T-helper 2 cell (primary cell): ENCODE results near the gene CIDEC.
"Not testable (repeated sequence)": the region's sequence is repeated elsewhere in the genome, so short reads cannot be mapped to it uniquely, and the experiment has no call there.

ENCODE experiments used
- DNase-seq, 5 experiments: peaks; one replicate each; pipeline versions ENCODE4 v3.0.0 to v3.0.0-alpha.2; 2012 to 2022

Gene CIDEC

GRCh38 chr3:9901967-9902366 lies 21.9 kb upstream of the CIDEC start:
- DNase-seq: peak in 2 of 5 experiments; percentile 36 to 64

- DNase-seq: not testable (repeated sequence)
Measured at GRCh38 chr3:9900965-9901415, 20.9 kb upstream of the CIDEC start.

DNA sequence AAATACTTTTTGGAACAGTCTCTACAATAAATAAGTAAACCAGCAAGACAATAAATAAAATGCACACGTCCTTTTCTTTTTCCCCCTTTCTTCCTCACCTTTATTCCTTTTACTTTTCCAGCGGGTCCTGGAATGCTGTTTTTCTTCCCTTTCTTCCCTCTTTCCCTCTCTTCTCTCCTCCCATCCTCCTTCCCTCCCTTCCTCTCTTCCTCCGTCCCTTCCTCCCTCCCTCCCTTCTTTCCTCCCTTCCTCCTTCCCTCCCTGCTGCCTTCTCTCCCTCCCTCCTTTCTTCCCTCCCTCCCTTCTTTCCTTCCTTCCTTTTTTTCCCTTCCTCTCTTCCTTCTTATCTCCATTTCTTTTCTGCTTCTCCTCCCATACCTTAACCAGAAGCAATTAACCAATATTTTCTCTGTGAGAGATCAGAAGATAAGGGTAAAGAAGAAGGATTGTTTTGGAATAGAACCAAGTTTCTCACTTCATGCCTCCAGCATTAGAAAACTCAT lies 19.3 kb upstream of the CIDEC start:
- DNase-seq: no peak

- DNase-seq: no peak
Measured at GRCh38 chr3:9898467-9899241, 18.6 kb upstream of the CIDEC start.

- DNase-seq: no peak
Measured at GRCh38 chr3:9897408-9898372, 17.6 kb upstream of the CIDEC start.

- not testable (repeated sequence) for DNase-seq
Measured at GRCh38 chr3:9896755-9897407, 16.8 kb upstream of the CIDEC start.

DNA sequence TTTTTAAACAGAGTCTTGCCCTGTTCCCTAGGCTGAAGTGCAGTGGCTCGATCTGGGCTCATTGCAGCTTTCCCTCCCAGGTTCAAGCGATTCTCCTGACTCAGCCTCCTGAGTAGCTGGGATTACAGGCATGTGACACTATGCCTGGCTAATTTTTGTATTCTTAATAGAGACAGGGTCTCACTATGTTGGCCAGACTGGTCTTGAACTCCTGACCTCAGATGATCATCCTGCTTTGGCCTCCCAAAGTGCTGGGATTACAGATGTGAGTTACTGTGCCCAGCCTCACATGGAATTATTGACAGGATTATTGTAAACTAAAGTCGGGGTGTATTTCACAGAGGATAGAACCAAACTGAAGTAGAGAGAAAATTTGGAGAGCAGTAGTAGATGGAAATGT lies 15.7 kb upstream of the CIDEC start:
- not testable (repeated sequence) for DNase-seq

- no peak for DNase-seq
Measured at GRCh38 chr3:9893739-9894138, 13.7 kb upstream of the CIDEC start.

DNA sequence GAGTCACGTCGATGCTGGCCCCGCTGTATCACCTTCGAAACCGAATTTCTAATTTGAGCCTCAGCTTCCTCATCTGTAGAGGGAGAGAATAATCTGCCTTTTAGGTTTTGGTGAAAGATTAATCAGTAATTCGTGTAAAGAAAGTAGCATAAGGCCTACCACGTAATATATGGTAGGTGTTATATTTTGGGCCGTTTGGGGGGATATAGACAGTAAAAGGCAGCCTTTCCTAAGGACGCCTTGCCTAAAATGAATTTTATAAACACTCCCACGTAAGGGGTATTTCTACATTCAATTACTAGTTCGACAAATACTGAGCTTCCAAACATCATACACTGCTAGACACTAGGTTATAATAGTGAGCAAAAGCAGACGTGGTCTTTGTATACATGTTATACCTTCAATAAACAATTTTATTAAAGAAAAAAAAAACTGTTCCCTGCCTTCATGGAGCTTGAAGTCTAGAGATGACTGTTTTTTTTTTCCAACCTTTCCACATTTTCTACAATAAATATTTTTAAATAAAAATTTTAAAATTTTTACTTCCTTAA lies 11.1 kb upstream of the CIDEC start:
- no peak for DNase-seq

DNA sequence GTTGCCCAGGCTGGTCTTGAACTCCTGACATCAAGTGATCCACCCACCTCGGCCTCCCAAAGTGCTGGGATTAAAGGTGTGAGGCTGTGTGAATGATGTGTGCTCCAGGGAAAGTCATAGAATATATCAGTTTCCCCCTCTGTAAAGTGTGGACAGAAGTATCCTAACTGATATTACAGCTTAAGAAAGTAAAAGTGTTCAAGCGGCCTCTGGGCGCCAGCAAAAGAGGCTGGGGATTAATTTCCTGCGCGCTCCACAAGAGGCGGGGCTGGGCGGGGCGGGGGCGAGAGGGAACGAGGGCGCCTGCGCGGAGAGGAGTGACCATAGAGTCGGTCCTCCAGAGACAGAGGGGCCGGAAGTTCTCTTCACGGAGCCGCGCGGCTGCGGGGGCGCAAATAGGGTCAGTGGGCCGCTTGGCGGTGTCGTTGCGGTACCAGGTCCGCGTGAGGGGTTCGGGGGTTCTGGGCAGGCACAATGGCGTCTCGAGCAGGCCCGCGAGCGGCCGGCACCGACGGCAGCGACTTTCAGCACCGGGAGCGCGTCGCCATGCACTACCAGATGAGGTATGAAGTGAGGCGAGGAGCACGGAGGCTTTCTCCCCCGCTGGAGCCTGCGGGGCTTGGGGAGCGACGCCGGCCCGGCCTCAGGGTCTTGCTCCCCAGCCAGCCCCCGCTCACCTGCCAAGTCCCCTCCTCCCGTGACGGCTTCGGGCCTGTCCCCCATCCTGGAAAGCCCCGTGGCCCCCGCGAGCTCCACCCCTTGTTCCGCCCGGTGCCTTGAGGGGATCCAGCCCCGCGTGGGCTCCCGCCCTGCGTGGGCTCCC lies 10.4 kb upstream of the CIDEC start, which contains the start of gene JAGN1:
JAGN1 (plus strand) TSS at position 362 of the 823 bp plus-strand sequence; CDS start at position 475, 113 bp downstream.
- DNase-seq: peak; percentile 82 to 91 (median 86)

- DNase-seq: no peak
Measured at GRCh38 chr3:9889405-9889804, 9.4 kb upstream of the CIDEC start.

DNA sequence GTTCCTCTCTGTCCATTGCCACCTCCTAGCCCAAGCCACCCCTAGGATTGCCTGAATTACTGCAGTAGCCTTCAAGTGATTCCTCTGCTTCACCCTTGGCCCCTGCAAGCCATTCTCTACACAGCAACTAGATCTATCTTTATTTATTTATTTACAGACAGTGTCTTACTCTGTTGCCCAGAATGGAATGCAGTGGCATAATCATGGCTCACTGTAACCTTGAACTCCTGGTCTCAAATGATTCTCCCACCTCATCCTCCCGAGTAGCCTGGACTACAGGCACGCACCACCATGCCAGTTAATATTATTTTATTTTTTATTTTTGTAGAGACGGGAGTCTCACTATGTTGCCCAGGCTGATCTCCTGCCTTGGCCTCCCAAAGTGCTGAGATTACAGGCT lies 8.5 kb upstream of the CIDEC start:
- no peak for DNase-seq

DNA sequence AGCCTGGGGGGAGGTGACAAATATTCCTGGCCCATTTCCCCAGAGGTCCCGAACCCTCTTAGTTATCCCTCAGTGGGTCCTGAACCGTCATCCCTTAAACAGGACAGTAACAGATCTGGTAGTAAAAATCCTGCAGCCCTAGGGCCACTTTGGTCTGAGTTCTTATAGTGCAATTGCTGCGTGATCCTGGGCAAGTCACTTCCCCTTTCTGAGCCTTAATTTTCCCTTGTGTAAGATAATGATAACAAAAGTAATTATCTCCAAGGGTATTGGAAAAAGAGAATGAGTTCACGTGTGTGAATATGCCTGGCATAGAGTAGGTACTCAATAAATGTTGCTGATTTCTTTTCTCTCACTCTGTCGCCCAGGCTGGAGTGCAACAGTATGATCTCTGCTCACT lies 7.4 kb upstream of the CIDEC start:
- DNase-seq: no peak

DNA sequence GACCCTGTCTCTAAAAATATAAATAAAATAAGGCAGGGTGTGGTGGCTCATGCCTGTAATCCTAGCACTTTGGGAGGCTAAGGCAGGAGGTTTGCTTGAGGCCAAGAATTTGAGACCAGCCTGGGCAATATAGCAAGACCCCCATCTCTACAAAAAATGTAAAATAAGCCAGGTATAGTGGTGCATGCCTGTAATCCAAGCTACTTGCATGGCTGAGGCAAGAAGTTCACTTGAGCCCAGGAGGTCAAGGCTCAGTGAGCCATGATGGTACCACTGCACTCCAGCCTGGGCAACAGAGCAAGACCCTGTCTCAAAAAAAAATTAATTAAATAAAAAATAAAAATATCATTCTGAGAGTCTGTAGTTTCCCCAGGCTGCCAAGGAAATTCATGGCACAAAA lies 6.3 kb upstream of the CIDEC start:
- no peak for DNase-seq

GRCh38 chr3:9884555-9885165 lies 4.6 kb upstream of the CIDEC start:
- DNase-seq: no peak

- no peak for DNase-seq
Measured at GRCh38 chr3:9883706-9884554, 3.9 kb upstream of the CIDEC start.

GRCh38 chr3:9881441-9881840 lies 1.4 kb upstream of the CIDEC start:
- no peak for DNase-seq

GRCh38 chr3:9878700-9879099 lies 1.4 kb downstream of the CIDEC start:
- DNase-seq: no peak

DNA sequence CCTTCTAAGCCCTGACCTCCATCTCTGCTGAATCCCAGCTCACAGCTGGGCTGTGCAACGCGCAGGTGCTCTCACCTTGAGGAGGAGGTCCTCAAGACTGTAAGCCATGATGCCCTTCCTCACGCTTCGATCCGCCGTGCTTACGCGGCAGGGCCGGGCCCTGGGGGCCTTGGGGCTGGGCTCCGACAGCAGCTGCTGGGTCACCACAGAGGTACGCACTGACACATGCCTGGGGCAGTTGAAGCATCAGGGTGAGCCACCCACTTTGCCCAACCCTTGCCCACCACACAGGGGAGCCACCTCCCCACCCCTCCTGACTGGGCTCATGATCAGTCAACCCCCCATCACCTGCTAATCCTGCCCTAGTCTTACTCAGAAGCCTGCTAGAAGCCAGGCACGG lies 3.1 kb downstream of the CIDEC start:
- no peak for DNase-seq

GRCh38 chr3:9876255-9876654 lies 3.8 kb downstream of the CIDEC start:
- not testable (repeated sequence) for DNase-seq
